GM11168 (cell line): ENCODE measurements around the gene STK10.
"Not testable (repeated sequence)": the region's sequence is repeated elsewhere in the genome, so short reads cannot be mapped to it uniquely, and the experiment has no call there.

ENCODE experiments used
- in situ Hi-C: fragments of 300-500 bp; cut with MboI; formaldehyde crosslinking; loops from one replicate; pipeline ENCODE4 v1.12.0; 2022; ENCODE audit warnings: low sequenced_read_pairs; ENCODE audit not compliant: unreplicated experiment

STK10 gene

DNA sequence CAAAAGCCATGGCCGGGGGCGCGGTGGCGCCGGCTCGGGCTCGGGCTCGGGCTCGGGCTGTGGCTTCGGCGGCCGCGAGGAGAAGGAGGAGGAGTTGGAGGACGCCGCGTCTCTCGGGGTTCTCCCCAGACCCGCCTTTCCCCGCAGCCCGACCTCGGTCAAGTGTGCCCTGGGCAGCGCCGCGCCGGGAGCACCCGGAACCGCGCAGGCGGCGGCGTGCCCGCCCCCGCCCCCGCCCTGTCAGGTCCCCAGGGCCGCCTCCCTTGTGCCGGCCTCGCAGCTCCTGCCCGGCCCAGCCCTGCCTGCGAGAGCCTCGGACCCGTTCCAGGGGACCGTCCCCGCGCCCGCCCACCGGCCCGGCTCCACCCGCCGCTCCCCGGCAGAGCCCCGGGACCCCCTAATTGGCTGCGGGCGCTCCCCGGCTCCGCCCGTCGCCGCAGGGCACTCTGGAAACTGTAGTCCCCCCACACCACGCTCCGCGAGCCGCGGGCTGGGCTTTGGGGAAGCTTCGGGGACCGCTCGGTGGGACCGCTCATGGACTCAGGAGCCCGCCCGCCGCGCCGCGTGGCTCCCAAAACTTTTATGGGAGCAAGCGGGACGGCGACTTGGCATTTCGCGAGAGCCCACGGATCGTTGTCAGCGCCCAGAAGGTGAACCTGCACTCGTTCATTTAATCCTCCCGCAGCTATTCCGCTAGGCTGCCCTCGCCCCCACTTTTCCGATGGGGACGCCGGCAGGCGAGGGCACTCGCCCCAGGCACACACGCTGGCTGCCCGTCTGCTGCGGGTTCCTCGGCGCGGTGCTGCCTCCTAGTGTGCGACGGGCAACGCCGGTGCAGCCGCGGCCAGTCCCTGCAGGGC is at the start of gene STK10:
TSS of gene STK10 (minus strand) at position 192 of the 860 bp plus-strand sequence. CDS start at position 10, 182 bp downstream.
- in situ Hi-C loops, result no loop called here

DNA sequence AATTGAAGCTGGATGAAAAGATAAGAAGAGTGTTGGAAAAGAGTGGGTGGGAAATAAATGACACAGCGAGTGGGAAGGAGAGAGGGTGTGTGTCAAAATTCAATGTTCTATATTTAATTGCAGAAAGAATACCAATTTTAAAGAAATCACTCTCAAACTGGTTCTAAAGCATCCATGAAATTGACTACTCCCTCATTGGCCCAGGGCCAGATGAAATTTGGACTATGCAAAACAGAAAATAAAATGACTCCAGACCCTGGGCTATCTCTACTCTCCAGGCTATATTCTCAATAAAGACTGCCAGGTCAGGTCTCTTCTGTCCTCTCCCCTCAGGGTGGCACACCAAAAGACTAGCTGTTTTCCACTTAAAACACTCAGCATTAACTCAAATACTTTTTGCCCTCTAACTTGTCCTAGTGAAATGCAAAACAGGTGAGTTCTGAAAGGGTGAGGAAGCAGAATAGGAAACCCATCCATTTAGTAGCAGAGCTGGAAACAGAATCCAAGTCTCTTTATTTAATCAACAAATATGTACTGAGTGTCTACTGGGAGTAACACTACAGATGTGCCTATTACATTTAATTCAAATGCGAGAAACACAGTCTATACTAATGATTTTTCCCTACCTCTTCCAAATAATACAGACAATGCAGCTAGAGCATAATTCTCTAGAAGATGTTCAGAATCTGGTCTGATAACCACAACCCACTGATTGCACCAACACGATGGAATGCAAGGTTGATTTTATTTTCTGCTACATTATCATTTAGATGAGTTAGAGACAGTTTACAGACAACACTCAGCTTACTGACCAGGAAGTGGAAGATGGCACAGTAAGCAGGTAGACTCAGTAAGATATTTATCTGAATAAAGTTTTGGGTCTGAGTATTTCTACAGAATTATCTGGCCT is 48.1 kb upstream of the STK10 start:
- in situ Hi-C loops, result no loop called here

DNA sequence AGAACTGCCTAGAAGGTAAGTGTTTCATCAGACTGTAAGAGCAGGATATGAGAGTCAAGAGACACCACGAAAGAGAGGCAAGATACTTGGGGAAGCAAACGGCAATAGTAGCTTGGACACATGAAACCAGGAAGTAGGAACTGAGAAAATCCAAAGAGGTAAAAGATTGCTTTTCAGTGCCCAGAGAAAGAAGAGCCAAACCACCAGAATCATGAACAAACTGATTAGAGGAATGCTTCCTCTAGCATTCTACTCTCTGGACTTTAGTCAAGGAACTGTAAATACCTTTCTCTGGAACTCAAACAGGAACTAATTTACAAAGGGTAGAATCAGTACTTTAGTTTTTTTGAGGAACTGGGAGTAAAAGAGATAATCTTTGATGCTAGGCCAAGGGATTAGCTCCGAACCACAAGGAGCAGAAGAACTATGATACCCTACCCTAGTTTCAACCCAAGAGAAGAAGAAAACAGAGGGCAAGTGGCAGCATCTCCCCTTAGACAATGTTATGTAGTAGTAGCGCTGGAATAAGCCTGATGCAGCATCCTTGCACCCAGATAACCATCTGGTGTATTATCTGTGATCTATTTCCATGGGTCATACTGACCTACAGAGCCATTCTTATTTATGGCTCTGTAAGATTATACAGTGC is 47.2 kb upstream of the STK10 start:
- in situ Hi-C loops, result no loop called here

DNA sequence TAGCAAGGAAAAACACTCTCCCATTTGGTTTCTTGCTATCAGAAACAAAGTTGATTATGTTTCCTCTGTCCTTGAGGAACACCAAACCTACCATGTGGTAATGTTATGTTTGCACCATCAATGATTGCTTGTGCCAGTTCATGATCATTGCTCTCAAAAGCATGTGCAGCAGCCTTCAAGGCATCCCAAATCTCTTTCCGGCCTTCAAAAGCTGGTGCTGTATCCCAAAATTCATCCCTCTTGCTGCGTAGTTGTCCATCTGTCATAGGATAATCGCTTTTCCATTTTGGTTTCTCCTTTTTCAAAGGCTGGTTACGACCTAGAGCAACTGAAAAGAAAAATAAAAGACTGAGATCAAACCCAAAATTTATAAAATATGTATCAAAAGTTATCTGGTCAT is 46.0 kb upstream of the STK10 start:
- in situ Hi-C loops, result loop anchor here (5.0 kb wide), 1 partner anchor 48 kb away; the partner anchor contains the start of gene UBTD2

DNA sequence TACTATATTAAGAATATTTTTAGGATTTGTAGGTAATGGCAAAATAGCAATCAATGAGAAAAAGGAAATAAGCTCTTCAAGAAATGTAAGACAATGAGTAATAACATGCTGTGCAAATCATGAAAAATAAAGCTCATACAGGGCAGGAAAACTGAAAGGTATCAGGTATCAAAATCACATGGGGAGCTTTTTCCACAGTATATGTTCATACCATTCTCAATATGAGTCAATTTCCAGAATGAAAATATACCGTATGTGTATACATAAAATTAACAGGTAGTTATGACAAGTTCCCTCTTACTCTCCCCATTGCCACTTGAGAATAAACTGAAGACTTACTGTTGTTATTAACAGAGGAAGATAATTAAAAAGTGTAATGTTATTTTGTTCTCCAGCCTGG is 41.9 kb upstream of the STK10 start:
- in situ Hi-C loops, result loop anchor here (5.0 kb wide), 1 partner anchor 52 kb away; the partner anchor contains the start of gene UBTD2

DNA sequence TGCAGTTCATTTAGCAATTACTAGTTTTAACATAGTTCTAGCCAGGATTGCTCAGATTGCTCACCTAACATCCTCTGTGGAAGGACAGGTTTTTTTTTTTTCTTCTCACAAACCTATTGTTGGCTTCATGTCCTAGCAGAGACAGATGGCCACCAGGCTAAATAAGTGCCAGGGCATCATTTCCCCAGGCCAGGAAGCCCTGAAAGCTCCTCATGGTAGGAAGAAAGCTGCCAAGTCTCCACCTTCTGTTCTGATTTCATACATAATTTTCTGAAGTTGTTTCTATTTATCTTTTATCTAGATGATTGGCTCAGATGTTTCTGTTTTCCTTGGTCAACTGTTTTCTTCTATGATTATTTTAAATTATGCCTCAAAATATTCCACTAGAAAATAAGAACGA is 37.0 kb upstream of the STK10 start:
- in situ Hi-C loops, result no loop called here

DNA sequence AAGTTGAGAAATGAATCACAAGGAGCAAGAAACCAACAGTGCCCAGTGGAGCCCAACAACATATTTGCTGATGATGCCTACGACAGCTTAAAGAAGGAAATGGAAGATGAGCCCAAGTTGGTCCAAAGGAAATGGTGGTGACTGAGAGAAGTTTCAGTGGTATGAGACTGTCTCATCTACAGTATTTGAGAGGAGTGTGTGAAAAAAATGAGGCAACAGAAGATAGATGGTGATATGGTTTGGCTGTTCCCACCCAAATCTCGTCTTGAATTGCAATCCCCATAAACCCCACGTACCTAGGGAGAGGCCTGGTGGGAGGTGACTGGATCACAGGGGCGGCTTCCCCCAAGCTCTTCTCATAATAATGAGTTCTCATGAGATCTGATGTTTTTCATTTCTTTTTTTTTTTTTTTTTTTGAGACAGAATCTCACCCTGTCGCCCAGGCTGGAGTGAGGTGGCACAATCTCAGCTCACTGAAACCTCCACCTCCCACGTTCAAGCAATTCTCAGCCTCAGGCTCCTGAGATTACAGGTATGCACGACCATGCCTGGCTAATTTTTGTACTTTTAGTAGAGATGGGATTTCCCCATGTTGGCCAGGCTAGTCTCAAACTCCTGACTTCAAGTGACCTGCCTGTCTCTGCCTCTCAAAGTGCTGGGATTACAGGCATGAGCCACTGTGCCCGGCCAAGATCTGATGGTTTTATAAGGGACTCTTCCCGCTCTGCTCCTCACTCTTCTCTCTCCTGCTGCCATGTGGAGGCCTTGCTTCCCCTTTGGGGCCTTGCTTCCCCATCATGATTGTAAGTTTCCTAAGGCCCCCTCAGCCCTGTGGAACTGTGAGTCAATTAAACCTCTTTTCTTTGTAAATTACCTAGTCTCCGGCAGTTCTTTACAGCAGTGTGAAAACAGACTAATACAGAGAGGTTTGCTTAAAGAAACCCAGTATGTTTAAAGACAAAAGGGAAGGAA is 36.2 kb upstream of the STK10 start:
- in situ Hi-C loops, result no loop called here

DNA sequence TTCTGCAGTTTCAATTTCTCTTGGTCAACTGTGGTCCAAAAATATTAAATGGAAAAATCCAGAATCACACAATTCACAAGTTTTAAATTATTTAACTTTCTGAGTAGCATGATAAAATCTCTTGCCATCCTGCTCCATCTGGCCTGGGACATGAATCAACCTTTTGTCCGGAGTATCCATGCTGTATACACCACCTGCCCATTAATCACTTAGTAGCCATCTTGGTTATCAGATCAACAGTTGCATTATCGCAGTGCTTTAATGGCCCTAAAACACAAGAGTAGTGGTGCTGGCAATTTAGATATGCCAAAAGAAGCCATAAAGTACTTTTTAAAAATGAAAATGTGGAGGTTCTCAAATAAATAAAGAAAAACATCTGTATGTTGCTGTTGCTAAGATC is 31.3 kb upstream of the STK10 start:
- in situ Hi-C loops, result no loop called here

DNA sequence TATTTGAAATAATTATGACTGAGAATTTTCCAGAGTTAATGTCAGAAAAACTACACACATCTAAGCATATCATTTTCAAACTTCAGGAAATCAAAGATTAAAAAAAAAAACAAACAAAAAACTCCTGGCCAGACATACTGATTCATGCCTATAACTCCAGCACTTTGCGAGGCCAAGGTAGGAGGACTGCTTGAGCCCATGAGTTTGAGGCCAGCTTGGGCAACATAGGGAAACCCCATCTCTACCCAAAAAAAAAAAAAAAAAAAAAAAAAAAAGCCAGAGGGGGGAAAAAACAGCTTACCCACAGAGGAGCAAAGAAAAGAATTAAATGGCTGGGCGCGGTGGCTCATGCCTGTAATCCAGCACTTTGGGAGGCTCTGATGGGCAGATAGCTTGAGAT is 28.3 kb upstream of the STK10 start:
- in situ Hi-C loops, result no loop called here

DNA sequence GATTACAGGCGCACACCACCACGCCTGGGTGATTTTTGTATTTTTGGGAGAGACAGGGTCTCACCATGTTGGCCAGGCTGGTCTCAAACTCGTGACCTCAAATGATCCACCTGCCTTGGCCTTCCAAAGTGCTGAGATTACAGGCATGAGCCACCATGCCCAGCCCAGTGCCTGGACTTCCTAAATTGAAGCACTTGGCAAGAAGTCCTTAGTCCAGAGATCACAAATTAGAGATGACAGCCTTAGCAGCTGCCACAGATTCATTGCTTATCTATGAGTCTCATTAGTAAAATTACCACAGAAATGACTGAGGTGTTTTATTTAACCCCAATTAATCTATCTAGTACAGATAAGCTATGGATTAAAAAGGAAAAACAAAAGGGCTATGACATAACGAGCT is 25.1 kb upstream of the STK10 start:
- in situ Hi-C loops, result no loop called here

DNA sequence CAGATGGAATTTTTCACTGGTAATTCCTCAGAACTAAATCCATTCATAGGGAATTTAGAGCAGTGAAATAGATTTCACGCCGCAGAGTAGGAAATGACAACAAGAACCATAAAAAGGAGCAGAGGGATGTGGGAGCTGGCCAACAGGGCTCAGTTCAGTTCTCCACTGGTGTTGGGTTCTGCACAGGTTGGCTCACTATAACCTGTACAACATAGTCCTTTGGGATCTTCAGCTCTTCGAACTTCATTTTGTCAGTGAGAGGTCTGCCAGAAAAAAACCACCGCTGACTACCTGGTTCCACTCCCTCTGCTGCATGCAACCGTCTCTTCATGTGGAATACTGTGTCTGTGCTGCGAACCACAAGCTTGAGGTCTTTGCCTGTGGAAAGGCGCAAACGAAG is 23.7 kb upstream of the STK10 start:
- in situ Hi-C loops, result no loop called here

DNA sequence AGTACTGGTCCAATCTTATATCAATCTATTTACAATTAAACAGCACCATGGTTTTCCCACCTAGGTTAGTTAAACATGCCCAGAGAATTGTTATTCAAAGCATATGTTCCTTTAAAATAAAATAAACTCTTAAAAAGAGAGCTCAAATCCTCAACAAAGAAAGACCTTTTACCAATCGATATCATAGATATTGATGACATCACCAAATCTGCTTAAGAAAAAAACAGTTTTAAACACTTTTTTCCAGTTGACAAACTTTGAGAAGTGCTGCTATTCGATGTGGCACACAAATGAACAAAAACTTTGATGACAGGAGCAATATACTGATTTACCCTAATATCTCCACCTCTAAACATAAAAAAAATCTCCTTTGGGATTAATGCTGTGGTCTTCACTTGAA is 21.7 kb upstream of the STK10 start:
- in situ Hi-C loops, result no loop called here

DNA sequence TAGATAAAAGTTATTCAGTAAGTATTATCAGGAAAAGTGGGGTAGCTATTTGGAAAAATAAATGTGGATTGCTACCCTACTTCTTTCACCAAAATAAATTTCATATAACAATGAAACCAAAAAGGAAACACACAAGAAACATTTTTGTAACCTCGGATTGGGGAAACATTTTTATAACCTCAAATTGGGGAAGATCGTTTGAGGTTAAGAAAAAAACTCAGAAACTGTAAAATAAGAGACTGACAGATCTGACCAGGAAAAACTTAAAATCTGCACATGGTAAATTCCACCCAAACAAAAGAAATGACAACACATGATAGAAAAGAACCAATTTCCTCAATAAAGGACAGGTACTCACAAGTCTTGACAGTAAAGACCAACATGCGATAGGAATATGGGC is 19.5 kb upstream of the STK10 start:
- in situ Hi-C loops, result no loop called here

DNA sequence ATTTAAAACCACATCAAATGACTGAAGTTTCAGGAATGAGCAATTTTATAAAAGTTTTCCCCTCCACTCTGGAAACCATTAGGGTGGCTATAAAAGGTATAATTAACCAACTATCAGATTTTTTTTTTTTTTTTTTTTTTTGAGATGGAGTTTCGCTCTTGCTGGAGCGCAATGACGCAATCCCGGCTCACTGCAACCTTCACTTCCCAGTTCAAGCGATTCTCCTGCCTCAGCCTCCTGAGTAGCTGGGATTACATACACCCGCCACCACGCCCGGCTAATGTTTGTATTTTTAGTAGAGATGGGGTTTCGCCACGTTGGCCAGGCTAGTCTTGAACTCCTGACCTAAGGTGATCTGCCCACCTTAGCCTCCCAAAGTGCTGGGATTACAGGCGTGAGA is 18.0 kb upstream of the STK10 start:
- in situ Hi-C loops, result not testable (repeated sequence)

DNA sequence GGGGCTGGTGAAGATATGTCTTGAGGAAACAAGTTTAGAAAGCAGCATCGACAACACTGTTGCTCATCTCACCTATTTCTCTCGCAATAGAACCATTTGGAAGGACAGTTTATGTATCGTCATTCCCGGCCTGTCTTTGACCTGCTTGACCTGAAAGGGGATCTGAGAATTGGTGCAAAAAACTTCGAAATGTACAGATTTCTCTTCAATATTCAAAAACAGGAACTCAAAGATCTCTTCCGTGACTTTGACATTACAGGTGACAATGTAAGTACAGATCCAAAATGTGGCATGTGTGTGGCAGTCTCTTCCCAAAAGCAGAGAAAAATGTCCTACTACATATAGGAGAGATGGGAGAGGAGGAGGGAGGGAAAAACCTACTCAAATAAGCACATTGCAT is 12.5 kb upstream of the STK10 start:
- in situ Hi-C loops, result no loop called here

DNA sequence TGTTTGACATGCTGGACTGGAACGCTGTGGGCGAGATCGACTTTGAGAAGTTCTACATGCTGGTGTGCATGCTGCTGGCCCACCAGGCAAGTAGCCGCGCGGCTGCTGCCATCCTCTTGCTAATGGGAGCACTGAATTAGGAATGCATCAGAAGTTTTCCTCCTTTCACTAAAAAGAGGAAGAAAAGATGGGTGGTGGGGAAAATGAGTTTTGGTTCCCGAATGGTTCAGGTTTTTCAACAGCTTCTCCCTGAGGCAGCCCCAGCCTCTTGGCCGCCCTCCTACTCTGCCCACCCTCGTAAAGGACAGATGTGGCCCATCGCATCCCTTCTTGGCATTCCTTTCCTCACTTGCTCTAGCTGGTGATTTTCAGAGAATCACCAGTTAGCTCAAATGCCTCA is 11.4 kb upstream of the STK10 start:
- in situ Hi-C loops, result no loop called here

DNA sequence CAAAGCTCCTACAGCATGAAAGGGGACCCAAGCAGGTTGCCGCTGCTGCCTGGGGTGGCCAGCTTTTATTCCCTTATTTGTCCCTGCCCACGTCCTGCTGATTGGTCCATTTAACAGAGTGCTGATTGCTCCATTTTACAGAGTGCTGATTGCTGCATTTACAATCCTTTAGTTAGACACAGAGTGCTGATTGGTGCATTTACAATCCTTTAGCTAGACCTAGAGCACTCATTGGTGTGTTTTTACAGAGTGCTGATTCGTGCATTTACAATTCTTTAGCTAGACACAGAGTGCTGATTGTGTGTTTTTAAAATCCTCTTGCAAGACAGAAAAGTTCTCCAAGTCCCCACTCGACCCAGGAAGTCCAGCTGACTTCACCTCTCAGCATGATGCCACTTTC is 9.8 kb upstream of the STK10 start:
- in situ Hi-C loops, result not testable (repeated sequence)

DNA sequence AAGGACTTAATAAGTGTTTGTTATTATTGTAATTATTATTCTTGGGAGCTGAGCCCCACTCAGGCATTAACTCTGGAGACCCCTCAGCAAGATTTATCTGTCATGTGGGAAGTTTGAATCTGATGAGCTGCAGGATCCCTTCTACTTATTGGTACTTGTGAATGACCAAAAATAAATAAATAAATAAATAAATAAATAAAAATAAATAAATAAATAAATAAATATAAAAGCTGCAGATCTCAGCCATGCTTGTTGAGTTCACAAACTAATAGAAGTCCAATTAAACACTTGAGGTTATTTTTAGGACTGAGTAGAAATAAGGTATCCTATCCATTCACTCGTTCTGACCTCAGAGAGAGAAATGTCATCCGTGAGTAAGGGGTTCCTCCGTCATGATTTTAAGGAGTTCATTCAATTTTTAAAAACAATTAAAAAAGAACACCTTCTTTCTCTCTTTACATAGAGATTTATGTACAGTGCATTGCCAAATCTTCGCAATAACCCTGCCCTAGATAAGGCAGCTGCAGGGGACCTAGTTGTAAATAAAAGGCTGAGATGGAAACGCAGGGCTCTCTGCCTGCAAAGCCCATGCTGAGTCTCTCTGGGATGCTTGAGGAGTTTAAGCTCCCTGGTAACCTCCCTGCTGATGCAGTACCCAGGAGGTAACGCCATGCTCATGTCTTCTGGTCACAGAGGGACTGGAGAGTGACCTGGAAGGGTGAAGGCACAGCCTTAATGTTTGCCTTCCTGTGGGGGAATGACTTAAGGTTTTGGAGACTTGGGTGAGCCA is 7.2 kb upstream of the STK10 start:
- in situ Hi-C loops, result no loop called here

DNA sequence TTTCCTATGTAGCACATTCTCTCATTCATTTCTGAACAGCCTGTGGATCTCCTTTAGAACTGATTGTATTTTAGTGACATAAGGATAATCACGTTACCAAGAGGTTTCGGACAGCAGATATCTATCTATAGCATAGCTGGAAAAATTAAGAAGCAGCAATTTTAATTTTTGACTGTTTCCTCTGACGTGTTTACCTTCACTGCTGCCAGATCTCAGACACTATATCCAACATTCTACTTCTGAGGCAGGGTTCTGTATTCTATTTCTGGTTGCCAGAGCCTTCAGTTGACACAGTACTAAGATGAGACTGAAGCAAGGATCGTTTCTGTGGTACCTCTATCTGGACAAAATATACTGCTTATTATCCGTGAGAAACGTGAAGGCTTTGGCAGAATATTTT is 5.8 kb upstream of the STK10 start, which contains the start of gene EFCAB9:
TSS of gene EFCAB9 (plus strand) at position 301 of the 400 bp plus-strand sequence. CDS start at position 302, 1 bp downstream.
- in situ Hi-C loops, result no loop called here
